HepG2 (cell line): ENCODE measurements around the gene AADACL4. TPM values are rescaled to one million over a fixed set of nuclear protein-coding genes. Genes with fewer than 3 reads are reported as not detected.

Source experiments
- CAMTA2 ChIP-seq: sonication (generic); formaldehyde crosslinking; IDR thresholded peaks from 2 replicates; pipeline ENCODE4 v1.4.0; 2020; ENCODE audit warnings: mild to moderate bottlenecking, missing genetic modification reagents, borderline replicate concordance
- GABPB1 ChIP-seq: IDR thresholded peaks from 2 replicates; pipeline ENCODE4 v1.6.1; 2016; ENCODE audit warnings: mild to moderate bottlenecking, missing genetic modification reagents, moderate library complexity, missing compliant biosample characterization
- HNF4G ChIP-seq, 2 experiments: sonication (generic) in 1 of 2; formaldehyde crosslinking in 1 of 2; IDR thresholded peaks; 2 replicates each; pipeline versions ENCODE4 v1.4.0 to v1.6.1; 2011 to 2020; ENCODE audit warnings: borderline replicate concordance in 2 of 2, low read depth in 2 of 2, mild to moderate bottlenecking in 2 of 2, low read length in 1 of 2, missing genetic modification reagents in 1 of 2, moderate library complexity in 1 of 2
- KLF15 ChIP-seq: sonication (generic); formaldehyde crosslinking; IDR thresholded peaks from 2 replicates; pipeline ENCODE4 v1.8.1; 2023; ENCODE audit warnings: borderline replicate concordance, mild to moderate bottlenecking, inconsistent platforms, missing genetic modification reagents, mixed read lengths
- RBAK ChIP-seq: sonication (generic); formaldehyde crosslinking; IDR thresholded peaks from 2 replicates; pipeline ENCODE4 v1.5.1; 2020; ENCODE audit warnings: mild to moderate bottlenecking, missing genetic modification reagents
- SMARCE1 ChIP-seq: fragments of 450-650 bp; IDR thresholded peaks from 2 replicates; pipeline ENCODE4 v1.6.1; 2017; ENCODE audit warnings: borderline replicate concordance
- STAT5B ChIP-seq: sonication (generic); formaldehyde crosslinking; IDR thresholded peaks from 2 replicates; pipeline ENCODE4 v1.4.0; 2020; ENCODE audit warnings: missing genetic modification reagents
- SUZ12 ChIP-seq: fragments of 150-350 bp; IDR thresholded peaks from 2 replicates; pipeline ENCODE4 v1.6.1; 2014; ENCODE audit warnings: low read depth, low read length
- THYN1 ChIP-seq: sonication (generic); formaldehyde crosslinking; IDR thresholded peaks from 2 replicates; pipeline ENCODE4 v1.8.1; 2023; ENCODE audit warnings: low read depth, mild to moderate bottlenecking, moderate library complexity, missing genetic modification reagents, borderline replicate concordance
- YEATS4 ChIP-seq: sonication (generic); formaldehyde crosslinking; IDR thresholded peaks from 2 replicates; pipeline ENCODE4 v1.4.0; 2020; ENCODE audit warnings: missing genetic modification reagents, borderline replicate concordance
- ZFAT ChIP-seq: sonication (generic); formaldehyde crosslinking; conservative IDR thresholded peaks from 2 replicates; pipeline ENCODE4 v1.8.1; 2023; ENCODE audit warnings: missing genetic modification reagents, inconsistent platforms
- ZNF232 ChIP-seq: sonication (generic); formaldehyde crosslinking; IDR thresholded peaks from 2 replicates; pipeline ENCODE4 v1.4.0; 2020; ENCODE audit warnings: missing genetic modification reagents, borderline replicate concordance
- ZNF335 ChIP-seq: sonication (generic); formaldehyde crosslinking; IDR thresholded peaks from 2 replicates; pipeline ENCODE4 v1.4.0; 2020; ENCODE audit warnings: missing genetic modification reagents
- ZNF44 ChIP-seq: sonication (generic); formaldehyde crosslinking; IDR thresholded peaks from 2 replicates; pipeline ENCODE4 v1.5.1; 2020; ENCODE audit warnings: mild to moderate bottlenecking, missing genetic modification reagents
- ZNF530 ChIP-seq: sonication (generic); formaldehyde crosslinking; IDR thresholded peaks from 2 replicates; pipeline ENCODE4 v1.5.0; 2020; ENCODE audit warnings: low read depth, mild to moderate bottlenecking, missing genetic modification reagents
- ZNF660 ChIP-seq: sonication (generic); formaldehyde crosslinking; IDR thresholded peaks from 2 replicates; pipeline ENCODE4 v1.5.1; 2020; ENCODE audit warnings: mild to moderate bottlenecking, low read depth, missing genetic modification reagents, borderline replicate concordance
- ZNF850 ChIP-seq: sonication (generic); formaldehyde crosslinking; conservative IDR thresholded peaks from 2 replicates; pipeline ENCODE4 v1.9.0; 2021; ENCODE audit warnings: mild to moderate bottlenecking, missing genetic modification reagents
- polyA plus RNA-seq, 8 experiments: library from polyadenylated mRNA; depleted of rRNA in 3 of 8; stranded (reverse) in 7 of 8; unstranded in 1 of 8; fragments of >200 nt; fragmentation: Illumina TruSeq in 4 of 8; extraction: Trizol in 4 of 8; gene quantifications; 2 replicates each; pipeline versions ENCODE4 v1.2.1 to v1.2.3, GENCODE V29; 2011 to 2016; ENCODE audit warnings: low read depth in 4 of 8, missing spikeins in 1 of 8, mixed read lengths in 1 of 8; ENCODE audit not compliant: insufficient read depth in 1 of 8
- total RNA-seq, 5 experiments: library from RNA; depleted of rRNA; stranded (reverse); fragments of >200 nt; fragmentation: Illumina TruSeq; extraction: Trizol; gene quantifications; 2 replicates each; pipeline ENCODE4 v1.2.3, GENCODE V29; 2016; ENCODE audit warnings: low read depth in 1 of 5
- TF ChIP-seq, protein P1 (sequence below): sonication (generic); formaldehyde crosslinking; IDR thresholded peaks from 2 replicates; pipeline ENCODE4 v1.4.0; 2020; ENCODE audit warnings: missing genetic modification reagents, mild to moderate bottlenecking, borderline replicate concordance
- TF ChIP-seq, protein P2 (sequence below): sonication (generic); formaldehyde crosslinking; IDR thresholded peaks from 2 replicates; pipeline ENCODE4 v1.9.0; 2021; ENCODE audit warnings: missing genetic modification reagents, mild to moderate bottlenecking, borderline replicate concordance
- TF ChIP-seq, protein P3 (sequence below), 2 experiments: IDR thresholded peaks; 2 replicates each; pipeline ENCODE4 v1.6.1; 2011 to 2012; ENCODE audit warnings: low read length in 2 of 2, borderline replicate concordance in 1 of 2, low read depth in 1 of 2, mild to moderate bottlenecking in 1 of 2, moderate library complexity in 1 of 2

The AADACL4 gene
- total and polyA plus RNA-seq, 2 of the 13 experiments (the other 11 are each of a cell fraction or from before 2014, with no cell fraction given) = not detected

DNA sequence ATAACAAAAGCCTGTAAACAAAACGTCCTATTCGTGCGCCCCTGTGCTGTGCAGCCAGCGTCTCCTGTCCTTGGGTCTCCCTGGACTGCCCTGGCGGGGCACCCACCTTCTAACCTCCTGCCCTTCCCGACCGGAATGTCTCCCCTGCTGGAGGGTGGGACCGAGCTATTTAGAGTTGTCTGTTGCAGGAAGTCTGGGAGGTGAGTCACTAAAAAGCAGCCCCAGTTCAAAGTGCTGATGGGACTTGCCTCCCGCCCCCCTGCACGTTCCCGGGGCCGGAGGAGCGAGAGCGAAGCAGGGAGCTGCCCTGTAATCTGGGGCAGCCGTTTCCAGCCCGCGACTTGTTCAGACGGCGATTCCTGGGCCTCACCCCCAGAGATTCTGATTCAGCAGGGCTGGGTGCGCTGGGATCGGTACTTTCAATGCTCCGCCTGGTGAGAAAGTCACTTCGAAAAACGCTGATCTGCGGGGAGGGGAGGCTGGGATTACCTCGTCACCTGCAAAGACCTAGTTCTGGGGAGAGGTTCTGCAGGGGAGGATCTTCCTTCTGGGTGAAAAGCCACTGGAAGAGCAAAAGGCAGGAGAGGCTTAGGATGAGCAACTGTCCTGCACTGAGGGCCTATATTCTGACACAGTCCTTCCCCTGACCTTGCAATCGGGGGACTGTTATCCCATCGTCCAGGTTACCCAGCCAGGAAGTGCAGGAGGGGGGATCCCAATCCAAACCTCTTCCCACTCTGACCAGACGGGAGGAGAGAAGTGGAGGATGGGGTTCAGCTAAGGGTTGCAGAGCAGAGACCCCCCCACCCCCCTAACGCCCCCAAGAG is 24.7 kb upstream of the AADACL4 start (continued):
- TF ChIP-seq, protein P1, sequence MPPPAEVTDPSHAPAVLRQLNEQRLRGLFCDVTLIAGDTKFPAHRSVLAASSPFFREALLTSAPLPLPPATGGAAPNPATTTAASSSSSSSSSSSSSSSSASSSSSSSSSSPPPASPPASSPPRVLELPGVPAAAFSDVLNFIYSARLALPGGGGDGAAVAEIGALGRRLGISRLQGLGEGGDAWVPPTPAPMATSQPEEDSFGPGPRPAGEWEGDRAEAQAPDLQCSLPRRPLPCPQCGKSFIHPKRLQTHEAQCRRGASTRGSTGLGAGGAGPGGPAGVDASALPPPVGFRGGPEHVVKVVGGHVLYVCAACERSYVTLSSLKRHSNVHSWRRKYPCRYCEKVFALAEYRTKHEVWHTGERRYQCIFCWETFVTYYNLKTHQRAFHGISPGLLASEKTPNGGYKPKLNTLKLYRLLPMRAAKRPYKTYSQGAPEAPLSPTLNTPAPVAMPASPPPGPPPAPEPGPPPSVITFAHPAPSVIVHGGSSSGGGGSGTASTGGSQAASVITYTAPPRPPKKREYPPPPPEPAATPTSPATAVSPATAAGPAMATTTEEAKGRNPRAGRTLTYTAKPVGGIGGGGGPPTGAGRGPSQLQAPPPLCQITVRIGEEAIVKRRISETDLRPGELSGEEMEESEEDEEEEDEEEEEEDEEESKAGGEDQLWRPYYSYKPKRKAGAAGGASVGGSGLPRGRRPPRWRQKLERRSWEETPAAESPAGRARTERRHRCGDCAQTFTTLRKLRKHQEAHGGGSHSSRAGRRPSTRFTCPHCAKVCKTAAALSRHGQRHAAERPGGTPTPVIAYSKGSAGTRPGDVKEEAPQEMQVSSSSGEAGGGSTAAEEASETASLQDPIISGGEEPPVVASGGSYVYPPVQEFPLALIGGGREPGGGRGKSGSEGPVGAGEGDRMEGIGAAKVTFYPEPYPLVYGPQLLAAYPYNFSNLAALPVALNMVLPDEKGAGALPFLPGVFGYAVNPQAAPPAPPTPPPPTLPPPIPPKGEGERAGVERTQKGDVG (CRISPR knock-in tag) = no peak
- TF ChIP-seq GABPB1 (peak; percentile 72), KLF15 (CRISPR knock-in tag) (no peak), ZNF530 (CRISPR knock-in tag) (no peak), YEATS4 (0 out of 2 replicates have a peak, but pooled peaks have one; percentile 55), ZNF850 (no peak), SUZ12 (no peak), ZNF660 (CRISPR knock-in tag) (no peak), CAMTA2 (CRISPR knock-in tag) (0 out of 2 replicates have a peak, but pooled peaks have one; percentile 67), THYN1 (no peak), ZNF232 (CRISPR knock-in tag) (peak; percentile 73), ZNF44 (CRISPR knock-in tag) (no peak), RBAK (CRISPR knock-in tag) (peak; percentile 26; the same call in 1 of the 2 replicates), SMARCE1 (no peak), HNF4G (IDR thresholded peaks at IDR 0.05; ENCODE audit: borderline replicate concordance, low read depth, low read length) (peak; percentile 87), HNF4G (CRISPR knock-in tag; IDR thresholded peaks at IDR 0.05; ENCODE audit: borderline replicate concordance, low read depth) (peak; percentile 82; the same call in 1 of the 2 replicates), STAT5B (no peak), ZNF335 (CRISPR knock-in tag) (peak; percentile 69; the same call in 1 of the 2 replicates), ZFAT (CRISPR knock-in tag) (no peak)
- TF ChIP-seq, protein P2, sequence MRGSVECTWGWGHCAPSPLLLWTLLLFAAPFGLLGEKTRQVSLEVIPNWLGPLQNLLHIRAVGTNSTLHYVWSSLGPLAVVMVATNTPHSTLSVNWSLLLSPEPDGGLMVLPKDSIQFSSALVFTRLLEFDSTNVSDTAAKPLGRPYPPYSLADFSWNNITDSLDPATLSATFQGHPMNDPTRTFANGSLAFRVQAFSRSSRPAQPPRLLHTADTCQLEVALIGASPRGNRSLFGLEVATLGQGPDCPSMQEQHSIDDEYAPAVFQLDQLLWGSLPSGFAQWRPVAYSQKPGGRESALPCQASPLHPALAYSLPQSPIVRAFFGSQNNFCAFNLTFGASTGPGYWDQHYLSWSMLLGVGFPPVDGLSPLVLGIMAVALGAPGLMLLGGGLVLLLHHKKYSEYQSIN = no peak
- TF ChIP-seq, protein P3, sequence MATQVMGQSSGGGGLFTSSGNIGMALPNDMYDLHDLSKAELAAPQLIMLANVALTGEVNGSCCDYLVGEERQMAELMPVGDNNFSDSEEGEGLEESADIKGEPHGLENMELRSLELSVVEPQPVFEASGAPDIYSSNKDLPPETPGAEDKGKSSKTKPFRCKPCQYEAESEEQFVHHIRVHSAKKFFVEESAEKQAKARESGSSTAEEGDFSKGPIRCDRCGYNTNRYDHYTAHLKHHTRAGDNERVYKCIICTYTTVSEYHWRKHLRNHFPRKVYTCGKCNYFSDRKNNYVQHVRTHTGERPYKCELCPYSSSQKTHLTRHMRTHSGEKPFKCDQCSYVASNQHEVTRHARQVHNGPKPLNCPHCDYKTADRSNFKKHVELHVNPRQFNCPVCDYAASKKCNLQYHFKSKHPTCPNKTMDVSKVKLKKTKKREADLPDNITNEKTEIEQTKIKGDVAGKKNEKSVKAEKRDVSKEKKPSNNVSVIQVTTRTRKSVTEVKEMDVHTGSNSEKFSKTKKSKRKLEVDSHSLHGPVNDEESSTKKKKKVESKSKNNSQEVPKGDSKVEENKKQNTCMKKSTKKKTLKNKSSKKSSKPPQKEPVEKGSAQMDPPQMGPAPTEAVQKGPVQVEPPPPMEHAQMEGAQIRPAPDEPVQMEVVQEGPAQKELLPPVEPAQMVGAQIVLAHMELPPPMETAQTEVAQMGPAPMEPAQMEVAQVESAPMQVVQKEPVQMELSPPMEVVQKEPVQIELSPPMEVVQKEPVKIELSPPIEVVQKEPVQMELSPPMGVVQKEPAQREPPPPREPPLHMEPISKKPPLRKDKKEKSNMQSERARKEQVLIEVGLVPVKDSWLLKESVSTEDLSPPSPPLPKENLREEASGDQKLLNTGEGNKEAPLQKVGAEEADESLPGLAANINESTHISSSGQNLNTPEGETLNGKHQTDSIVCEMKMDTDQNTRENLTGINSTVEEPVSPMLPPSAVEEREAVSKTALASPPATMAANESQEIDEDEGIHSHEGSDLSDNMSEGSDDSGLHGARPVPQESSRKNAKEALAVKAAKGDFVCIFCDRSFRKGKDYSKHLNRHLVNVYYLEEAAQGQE (IDR thresholded peaks at IDR 0.05; ENCODE audit: borderline replicate concordance in 1 of 2, low read depth in 1 of 2, low read length in 2 of 2) = peak in 1 of 2 experiments; percentile 76; a peak in 1 of 4 replicates
